ENCODE data around the gene ANKRD35. TPM values are rescaled to one million over a fixed set of nuclear protein-coding genes. Genes with fewer than 3 reads are reported as not detected.

The ANKRD35 gene
- total RNA-seq, 1 donor from 2014 or later, result 1.6 TPM

DNA sequence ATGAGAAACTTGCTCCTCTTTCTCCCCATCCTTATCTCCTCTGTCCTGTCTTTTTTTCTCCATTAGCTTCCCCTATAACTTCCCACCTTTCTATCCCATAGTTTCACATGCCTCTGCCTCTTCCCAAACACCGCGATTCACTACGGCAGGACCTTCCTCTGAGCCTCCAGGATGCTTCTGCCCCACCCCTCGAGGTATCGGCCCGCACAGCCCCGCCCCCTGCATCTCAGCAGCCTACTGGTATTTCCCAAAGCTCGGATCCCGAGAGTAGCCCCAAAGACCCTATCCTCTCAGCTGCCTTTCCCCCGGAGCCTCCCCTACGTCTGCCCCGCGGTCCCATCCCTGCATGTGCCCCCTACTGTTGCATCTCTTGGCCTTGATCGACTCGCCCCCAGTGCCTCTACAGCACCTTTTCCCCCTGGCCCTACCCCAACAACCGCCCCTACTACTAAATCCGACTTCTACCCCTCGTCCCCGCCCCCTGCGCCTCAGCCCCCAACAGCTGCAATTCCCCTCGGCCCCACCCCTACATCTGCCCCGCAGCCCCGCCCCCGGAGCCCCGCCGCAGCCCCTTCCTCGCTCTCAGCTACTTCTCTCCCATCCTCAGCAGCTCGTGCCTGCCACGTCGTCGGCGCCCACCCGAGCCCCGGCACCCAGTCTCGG lies 27.3 kb downstream of the ANKRD35 start:
- Histone ChIP-seq H3K27me3 (no peaks in the 10 kb centered on the region), H3K4me1 (peaks cover 13% of the 10 kb centered on the region), H3K27ac (peak overlapping the region; percentile 89), H3K4me3 (peak overlapping the region; percentile 95), H3K36me3 (peaks cover 34% of the 10 kb centered on the region), H3K9me3 (no peaks in the 10 kb centered on the region)
- intact Hi-C loops (cut with DNase I), result loop anchor here (10.0 kb wide), 1 partner anchor 156 kb away; no protein-coding TSS in a partner anchor
- peak; percentile 36 for ATAC-seq
- DNase-seq, result peak; percentile 82
- TF ChIP-seq CTCF (IDR thresholded peaks at IDR 0.05), result no peak

GRCh38 chr1:145857170-145857569 lies 28.5 kb downstream of the ANKRD35 start:
- TF ChIP-seq CTCF (IDR thresholded peaks at IDR 0.05), result no peak
- no peak overlapping the region for H3K27ac ChIP-seq
- no peak for ATAC-seq
- peaks cover 13% of the 10 kb centered on the region for H3K4me1 ChIP-seq
- no peak for DNase-seq
- H3K4me3 ChIP-seq, result no peak overlapping the region
- no peaks in the 10 kb centered on the region for H3K27me3 ChIP-seq
- H3K9me3 ChIP-seq, result no peaks in the 10 kb centered on the region
- intact Hi-C loops (cut with DNase I), result loop anchor here (10.0 kb wide), 1 partner anchor 158 kb away; no protein-coding TSS in a partner anchor
- H3K36me3 ChIP-seq, result peaks cover 45% of the 10 kb centered on the region

DNA sequence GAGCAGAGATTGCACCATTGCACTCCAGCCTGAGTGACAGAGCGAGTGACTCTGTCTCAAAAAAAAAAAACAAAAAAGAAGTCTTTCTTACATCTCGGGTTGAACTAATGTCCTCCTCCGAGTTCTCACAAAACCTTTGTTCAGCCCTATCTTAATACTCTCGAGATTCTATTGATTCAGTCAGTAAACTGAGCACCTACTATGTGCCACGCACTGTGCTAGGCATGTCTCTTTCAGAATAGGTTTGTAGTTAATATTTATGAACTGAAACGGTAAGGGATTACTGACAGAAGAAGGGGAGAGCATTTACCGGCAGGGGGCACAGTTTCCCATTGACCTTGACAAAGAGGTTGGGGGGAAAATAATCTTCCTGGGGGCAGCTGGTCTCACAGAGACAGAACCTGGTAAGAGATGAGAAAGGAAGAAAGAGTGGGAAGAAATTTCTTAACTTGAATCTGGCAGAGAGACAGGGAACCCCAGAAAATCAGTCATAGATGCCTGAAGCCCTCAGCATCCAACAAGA lies 30.2 kb downstream of the ANKRD35 start:
- Histone ChIP-seq H3K4me1 (peaks cover 13% of the 10 kb centered on the region), H3K27ac (no peak overlapping the region), H3K27me3 (no peaks in the 10 kb centered on the region), H3K4me3 (no peak overlapping the region), H3K9me3 (no peaks in the 10 kb centered on the region), H3K36me3 (peaks cover 62% of the 10 kb centered on the region)
- DNase-seq, result no peak
- TF ChIP-seq CTCF (IDR thresholded peaks at IDR 0.05), result no peak
- no peak for ATAC-seq
- intact Hi-C loops (cut with DNase I), result loop anchor here (10.0 kb wide), 1 partner anchor 159 kb away; no protein-coding TSS in a partner anchor

DNA sequence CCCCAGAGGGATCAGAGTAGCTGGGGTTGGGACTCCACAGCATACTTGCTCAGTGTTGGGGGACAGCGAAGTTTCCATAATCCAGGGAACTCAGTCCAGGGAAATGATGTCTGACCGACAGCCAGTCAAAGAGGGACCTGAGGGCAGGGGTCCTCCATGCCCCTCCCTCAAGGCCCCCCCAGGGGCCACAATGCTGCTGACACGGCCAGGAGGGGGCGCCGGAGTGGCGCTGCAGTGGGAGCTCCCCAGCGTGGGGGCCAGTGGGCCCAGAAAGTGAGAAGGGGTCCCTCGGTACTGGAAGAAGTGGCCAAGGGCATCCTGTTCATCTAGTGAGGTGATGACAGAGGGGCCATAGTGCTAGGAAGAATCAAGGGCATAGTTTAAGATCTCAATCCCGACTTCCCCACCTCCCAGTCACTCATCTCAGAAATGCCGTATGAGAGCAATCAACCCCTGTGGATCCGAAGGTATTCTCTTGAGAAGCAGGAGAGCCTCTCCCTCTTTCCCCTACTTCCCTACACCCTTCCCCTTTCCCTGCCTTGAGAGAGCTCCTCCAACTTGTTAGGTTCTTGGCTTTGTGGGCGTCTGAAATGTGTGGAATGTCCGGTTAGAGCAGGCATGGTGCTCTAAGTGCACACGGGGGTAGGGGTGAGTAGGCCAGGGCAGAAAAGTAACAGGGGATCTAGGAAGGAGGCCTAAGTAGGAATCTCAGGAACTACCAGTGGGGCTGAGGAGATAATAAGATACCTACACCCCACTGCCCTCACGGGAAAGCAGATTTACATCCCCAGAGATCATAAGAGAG lies 36.1 kb downstream of the ANKRD35 start:
- peaks cover 62% of the 10 kb centered on the region for H3K36me3 ChIP-seq
- H3K27me3 ChIP-seq, result no peaks in the 10 kb centered on the region
- ATAC-seq (peak; percentile 69), DNase-seq (no peak)
- H3K4me3 ChIP-seq, result no peak overlapping the region
- intact Hi-C loops (cut with DNase I), result loop anchor here (10.0 kb wide), 2 partner anchors 65 to 165 kb away; partner anchors contain the start of genes ITGA10 and PEX11B
- no peak for TF ChIP-seq CTCF (IDR thresholded peaks at IDR 0.05)
- peak overlapping the region; percentile 47 for H3K27ac ChIP-seq
- H3K4me1 ChIP-seq, result peaks cover 16% of the 10 kb centered on the region
- no peaks in the 10 kb centered on the region for H3K9me3 ChIP-seq

- ATAC-seq, result no peak
- H3K27me3 ChIP-seq, result no peaks in the 10 kb centered on the region
- no peaks in the 10 kb centered on the region for H3K9me3 ChIP-seq
- peaks cover 55% of the 10 kb centered on the region for H3K36me3 ChIP-seq
- H3K27ac ChIP-seq, result no peak overlapping the region
- no peak overlapping the region for H3K4me3 ChIP-seq
- no peak for TF ChIP-seq CTCF (IDR thresholded peaks at IDR 0.05)
- no peak for DNase-seq
- peaks cover 16% of the 10 kb centered on the region for H3K4me1 ChIP-seq
- intact Hi-C loops (cut with DNase I), result loop anchor here (10.0 kb wide), 1 partner anchor 67 kb away; the partner anchor contains the start of genes ITGA10 and PEX11B
Observed at GRCh38 chr1:145847827-145848226, 37.8 kb downstream of the ANKRD35 start.

All from upper lobe of right lung (tissue), 1 donor.